Right kidney (tissue), 1 donor: ENCODE data around the gene MYOZ3.

ENCODE experiments used
- DNase-seq: peaks from one replicate; pipeline ENCODE4 v3.0.0-alpha.2; 2016

The MYOZ3 gene

DNA sequence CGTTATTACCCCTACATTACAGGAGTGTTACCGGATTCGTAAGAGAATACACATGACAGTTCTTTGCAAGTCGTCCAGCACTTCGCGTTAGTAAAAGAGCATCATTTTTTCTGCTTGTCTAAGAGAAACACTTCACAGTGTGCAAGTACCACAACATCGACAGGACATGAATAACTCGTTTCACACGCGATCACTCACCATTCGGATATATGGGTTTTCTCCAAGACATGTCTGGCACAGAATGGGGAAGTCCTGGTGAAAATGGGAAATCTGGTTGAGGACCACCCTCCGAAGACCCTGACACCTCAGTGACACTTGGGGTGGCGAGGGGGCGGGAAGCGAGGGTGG is 39.2 kb downstream of the MYOZ3 start:
- DNase-seq = no peak

DNA sequence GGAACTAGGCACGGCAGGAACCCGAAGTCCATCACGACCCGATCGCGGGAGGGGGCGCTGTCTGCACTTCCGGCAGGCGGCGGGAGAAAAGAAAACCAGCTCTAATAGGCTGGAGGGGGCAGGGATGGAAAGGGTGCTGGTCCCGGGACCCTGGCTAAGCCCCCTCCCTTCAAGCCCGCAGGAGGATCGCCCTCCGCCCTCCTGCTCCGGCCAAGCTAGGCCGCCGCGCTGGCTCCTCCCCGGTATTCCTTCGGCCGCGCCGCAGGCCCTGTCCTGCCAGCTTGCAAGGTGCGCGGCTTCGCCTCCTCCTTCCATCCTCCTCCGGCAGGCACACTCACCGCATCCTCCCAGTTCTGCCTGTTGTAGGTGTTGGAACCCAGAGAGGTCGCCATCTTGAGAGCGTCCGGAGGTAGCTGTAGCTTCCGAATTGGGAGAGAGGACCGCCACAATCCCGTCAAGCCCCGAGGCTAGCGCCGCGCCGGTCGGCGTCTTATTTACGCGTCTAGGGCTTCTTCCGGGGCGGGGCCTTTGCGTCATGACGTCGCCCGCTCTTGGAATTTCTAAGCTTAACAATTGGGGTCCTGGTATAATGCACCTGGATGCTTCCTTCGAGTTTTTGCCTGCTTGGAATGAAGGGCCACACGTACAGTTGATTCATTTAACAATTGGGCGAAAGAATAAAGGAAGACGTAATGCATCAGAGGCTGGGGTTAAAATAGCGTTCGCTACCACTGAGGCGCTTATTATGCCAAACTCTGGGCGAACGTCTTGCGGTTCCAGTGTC is 39.7 kb downstream of the MYOZ3 start, which contains the start of gene RBM22:
RBM22 (minus strand) TSS at position 469 of the 784 bp plus-strand sequence; CDS start at position 392, 77 bp downstream.
- peak; percentile 92 for DNase-seq

GRCh38 chr5:150703762-150704161 is 42.7 kb downstream of the MYOZ3 start:
- DNase-seq = no peak

DNA sequence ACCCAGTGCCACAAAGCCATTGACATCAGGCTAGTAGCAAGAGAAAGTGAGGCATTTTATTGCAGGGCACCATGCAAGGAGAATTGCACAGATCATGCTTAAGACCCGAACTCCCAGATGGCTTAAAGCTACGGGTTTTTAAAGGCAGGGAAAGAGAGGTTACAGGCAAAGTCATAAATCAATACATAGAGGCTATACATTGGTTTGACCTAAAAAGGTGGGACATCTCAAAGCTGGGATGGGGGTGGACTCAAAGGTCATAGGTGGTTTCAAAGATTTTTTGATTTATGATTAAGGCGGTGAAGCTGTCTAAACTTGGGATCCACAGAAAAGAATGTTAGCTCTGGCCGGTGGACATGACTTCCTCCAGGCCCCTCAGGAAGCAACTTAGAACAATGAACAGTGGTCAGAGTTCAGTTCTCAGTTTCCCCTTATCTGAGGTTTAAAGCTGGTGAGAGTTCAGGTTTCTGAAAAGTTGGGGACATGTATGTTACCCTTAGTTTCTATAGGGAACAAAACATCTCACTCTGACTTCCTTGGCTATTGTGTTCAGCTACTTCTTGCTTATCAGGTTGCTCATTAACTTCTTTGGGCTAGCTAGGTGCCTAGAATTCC is 45.8 kb downstream of the MYOZ3 start:
- DNase-seq = no peak

DNA sequence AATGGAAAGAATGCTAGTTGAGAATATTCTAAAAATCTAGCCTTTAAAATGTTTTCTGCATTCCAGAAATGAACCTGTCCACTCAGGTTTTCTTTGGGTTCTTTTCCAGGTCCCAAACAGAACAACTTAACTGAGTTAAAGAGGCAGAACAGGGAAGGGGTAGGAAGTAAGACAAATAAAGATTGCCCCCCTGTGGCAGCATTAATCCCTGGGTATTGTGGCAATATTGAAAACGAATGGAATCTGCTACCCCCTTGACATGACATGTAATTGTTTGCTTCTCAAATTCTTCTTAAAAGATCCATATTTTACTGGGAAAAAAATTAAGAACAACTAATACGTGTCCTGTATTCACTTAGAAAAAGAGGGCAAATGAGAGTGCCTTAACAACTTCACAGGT is 49.1 kb downstream of the MYOZ3 start:
- no peak for DNase-seq

- DNase-seq = no peak
These were observed 62.8 kb downstream of the MYOZ3 start for GRCh38 chr5:150723845-150724244.
